K562 treated with DMSO at 1 percent for 24 hours (cell line): ENCODE results near the gene CD151. TPM values are rescaled to one million over a fixed set of nuclear protein-coding genes. Genes with fewer than 3 reads are reported as not detected.

Experiments used
- total RNA-seq: library from RNA; unstranded; fragments of 300-600 nt; gene quantifications from 2 replicates; pipeline ENCODE4 v1.2.3, GENCODE V29; 2022; ENCODE audit warnings: low read depth; ENCODE audit not compliant: insufficient read depth

The CD151 gene
- 198 and 203 TPM in 2 replicates for total RNA-seq

DNA sequence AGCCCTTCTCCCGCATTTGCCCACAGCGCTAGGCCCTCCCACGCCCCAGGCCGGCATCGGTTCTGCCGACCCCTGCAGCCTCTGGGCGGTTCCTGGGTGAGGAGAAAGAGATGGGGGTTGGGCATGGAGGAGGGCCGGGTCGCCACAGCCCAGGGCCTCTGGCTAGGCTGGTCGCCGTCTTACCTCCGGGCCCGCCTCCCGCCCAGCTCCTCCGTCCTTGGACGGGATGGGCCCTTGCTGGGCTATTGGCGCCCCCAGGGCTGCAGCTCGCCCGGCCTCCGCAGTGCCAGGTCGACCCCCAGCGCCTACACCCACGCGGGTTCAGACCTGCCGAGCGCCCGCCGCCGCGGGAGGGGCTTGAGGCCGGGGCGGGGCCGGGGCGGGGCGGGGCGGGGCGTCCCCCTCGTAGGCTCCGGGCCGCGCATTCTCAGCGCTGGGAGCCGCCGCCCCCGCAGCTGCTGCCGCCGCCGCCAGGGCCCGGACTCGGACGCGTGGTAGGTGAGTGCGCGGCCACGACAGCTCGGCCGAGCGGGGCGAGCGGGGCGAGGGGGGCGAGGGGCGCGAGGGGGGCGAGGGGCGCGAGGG is at the start of gene CD151:
Gene CD151 (plus strand): TSS at position 424 of the 585 bp plus-strand sequence. CDS start 3,118 bp downstream, outside the sequence.

DNA sequence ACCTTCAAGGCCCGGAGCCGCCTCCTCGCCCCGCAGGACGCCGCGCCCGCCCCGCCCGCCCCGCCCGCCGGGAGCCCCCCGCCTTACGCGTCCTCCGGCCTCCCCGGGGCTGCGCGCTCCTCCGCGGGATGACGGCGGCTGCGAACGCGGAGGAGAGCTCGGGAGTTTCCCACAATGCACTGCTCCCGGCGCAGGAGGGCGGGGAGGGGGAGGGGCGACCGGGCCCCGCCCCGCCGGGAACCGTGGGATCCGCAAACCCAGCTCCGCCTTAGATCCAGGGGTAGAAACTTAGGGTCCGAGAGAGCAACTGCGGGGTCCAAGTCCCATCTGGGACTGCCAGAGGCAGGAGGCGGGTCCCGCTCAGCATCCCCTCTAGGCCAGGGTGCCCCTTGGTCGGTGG is 42.8 kb upstream of the CD151 start, which contains the start of gene CEND1:
Gene CEND1 (minus strand): TSS at position 148 of the 400 bp plus-strand sequence. CDS start 1,514 bp downstream, outside the sequence.

DNA sequence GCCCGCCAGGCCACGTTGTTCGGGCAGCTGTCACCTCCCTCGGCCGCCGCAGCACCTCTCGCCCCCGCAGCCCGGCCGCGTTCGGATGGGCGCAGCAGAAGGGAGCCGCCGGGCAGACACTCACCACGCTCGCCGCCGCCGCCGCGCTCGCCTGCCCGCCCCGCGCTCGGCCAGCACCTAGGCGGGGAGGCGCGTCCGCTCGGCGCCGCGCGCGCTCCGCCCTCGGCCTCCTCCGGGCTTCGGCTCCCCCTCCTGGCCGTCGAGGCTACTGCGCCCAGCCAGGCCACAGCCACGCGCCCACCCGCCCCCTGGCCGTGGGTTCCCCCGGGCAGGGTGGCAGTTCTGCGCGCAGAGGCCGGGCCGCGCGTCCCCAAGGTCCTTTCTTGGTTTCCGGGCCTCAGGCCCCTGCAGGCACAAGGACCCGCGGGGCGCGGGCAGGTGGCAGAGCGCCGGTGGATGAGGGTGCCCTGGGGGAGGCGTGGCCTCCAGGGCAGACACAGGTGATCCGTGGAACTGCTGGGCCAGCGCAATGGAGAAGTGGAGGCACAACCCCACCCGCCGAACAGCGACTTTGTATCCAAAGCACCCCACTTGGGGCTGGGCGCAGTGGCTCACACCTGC is 34.5 kb upstream of the CD151 start, which contains the start of gene SLC25A22:
Gene SLC25A22 (minus strand): TSS at position 189 of the 621 bp plus-strand sequence. CDS start 3,275 bp downstream, outside the sequence.

DNA sequence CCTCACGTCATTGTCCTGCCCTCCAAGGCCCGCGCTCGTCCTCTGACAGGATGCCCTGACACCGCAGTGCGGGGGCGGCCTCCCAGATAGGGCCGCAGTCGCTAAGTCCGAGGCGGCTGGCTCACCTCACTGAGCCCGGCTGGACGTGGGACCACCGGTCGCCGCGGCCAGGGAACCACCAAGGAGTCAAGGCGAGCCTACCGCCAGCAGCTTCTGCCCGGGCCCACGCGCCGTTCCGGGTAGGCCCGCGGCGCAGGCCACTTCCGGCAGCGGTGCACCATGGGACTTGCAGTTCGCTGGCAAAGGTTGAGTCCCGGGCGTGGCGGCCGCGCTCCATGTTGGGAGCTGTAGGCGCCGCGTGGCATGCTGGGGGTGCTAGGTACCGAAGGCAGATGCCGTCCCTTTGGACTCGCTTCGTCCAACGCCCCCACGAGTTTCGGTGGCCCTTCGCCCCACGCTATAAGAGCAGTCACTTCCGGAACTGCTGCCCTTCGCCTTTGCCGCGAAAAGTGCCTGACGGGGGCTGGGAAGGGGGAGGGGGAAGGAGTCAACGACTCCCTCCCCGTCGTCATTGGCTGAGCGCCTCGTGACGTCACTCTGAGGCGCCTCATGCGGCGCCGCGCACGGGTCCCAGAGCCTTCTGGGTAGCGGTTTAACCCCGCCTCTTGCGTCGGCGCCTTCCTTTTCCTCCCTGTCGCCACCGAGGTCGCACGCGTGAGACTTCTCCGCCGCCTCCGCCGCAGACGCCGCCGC is 23.3 kb upstream of the CD151 start, which contains the start of gene RPLP2:
Gene RPLP2 (plus strand): TSS at position 681 of the 753 bp plus-strand sequence. CDS start 268 bp downstream, outside the sequence.

DNA sequence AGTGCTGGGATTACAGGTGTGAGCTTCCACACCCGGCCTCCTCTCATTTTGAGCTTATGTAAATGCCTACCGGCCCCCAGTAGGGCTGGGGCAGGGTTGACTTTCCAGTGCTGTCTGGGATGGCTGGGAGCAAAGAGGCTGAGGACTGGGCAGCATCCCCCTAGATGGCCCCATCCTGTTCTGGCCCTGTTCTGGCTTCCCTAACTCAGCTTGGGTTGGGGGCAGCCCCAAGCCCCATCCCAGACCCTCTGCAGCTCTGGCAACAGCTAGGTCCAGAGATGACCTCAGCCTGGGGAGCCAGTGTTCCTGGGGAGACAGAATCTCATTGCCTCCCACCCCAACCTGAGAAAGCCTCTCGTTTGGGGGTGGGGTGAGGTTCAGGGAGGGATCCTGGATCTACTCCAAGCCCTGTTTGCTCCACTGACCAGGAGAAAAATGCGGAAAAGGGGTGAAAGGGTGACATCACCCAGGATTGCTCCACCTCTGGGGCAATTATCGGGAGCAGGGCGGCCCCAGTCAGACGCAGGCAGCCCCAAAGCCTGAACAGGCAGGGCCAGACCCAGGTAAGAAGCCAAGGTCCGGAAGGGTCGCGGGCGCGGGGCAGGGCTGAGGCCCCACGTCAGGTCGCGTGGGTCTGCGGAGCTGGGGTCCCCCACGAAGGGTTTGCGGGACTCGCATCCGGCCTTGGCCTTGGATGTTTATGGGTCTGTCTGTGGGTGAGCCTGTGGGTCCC is 14.2 kb upstream of the CD151 start, which contains the start of gene PNPLA2:
Gene PNPLA2 (plus strand): TSS at position 519 of the 733 bp plus-strand sequence. CDS start 805 bp downstream, outside the sequence.

DNA sequence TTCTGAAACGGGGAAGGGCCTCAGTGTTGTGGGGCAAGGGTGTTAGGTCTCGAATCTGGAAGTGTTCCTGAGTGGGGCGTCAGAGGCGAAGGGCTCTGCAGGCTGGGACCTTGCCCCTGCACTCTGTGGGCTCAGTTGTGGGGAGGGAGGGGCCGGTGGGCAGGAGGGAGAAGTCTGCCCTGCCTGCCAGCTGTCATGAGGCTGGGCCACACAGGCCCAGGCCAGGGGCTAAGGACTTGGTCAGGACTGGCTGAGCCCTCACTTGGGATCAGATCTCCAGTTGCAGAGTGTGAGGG is 4.9 kb upstream of the CD151 start, which contains the start of gene CRACR2B:
Gene CRACR2B (plus strand): TSS at position 23 of the 296 bp plus-strand sequence. CDS start 689 bp downstream, outside the sequence.

DNA sequence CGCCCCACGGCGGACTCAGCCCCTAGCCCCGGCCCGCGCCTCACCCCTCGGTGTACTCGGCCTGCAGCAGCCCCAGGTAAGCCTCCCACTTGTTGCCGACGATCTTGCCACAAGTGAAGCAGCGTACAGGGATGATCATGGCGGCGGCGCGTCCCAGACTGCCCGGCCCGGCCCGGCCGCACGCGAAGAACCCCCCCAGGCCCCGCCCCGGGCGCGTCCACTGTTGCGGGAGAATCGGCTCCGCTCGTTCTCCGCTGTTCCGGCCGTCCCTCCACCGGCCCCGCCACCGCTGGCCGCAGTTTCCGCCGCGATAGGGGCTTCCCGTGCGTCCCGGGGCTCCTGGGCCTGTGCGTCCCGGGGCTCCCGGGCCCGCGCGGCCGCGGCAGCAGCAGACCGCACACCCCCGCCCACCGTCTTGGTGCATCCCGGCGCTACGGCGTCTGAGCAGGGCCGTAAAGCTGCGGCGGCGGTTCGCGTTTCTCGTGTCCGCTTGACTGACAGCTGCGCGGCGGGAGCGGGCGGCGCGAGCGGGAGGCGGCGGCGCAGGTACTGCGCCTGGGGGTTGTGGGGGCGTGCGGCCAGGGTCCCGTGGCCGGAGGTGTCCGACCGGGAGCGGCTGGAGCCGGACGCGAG is 9.7 kb downstream of the CD151 start, which contains the start of the genes POLR2L and TSPAN4:
Gene POLR2L (minus strand): TSS at position 160 of the 633 bp plus-strand sequence. CDS start 21 bp downstream, at position 139.
Gene TSPAN4 (plus strand): TSS at position 483 of the 633 bp plus-strand sequence. CDS start 7,453 bp downstream, outside the sequence.

Other genes starting within 250 kb of the CD151 start
- gene IRF7, start 217.0 kb upstream of the CD151 start, total RNA-seq = 52.2 and 58.6 TPM in 2 replicates
- 0.25 and 0.28 TPM in 2 replicates for gene CDHR5, start 208.0 kb upstream of the CD151 start, total RNA-seq
- gene SCT, start 205.8 kb upstream of the CD151 start, total RNA-seq = not detected in 2 replicates
- gene DRD4, start 195.7 kb upstream of the CD151 start, total RNA-seq = 1.0 and 1.1 TPM in 2 replicates
- gene DEAF1, start 137.7 kb upstream of the CD151 start, total RNA-seq = 87.3 and 88.1 TPM in 2 replicates
- 21.3 and 25.2 TPM in 2 replicates for gene TMEM80, start 137.1 kb upstream of the CD151 start, total RNA-seq
- 7.8 and 11.6 TPM in 2 replicates for gene EPS8L2, start 126.7 kb upstream of the CD151 start, total RNA-seq
- 501 and 539 TPM in 2 replicates for gene TALDO1, start 85.5 kb upstream of the CD151 start, total RNA-seq
- gene GATD1, start 55.5 kb upstream of the CD151 start, total RNA-seq = 71.7 and 110 TPM in 2 replicates
- gene CEND1, start 42.9 kb upstream of the CD151 start, total RNA-seq = 1.6 TPM in 1 of 2 replicates, not detected in the other
- 35.7 and 42.0 TPM in 2 replicates for gene SLC25A22, start 34.7 kb upstream of the CD151 start, total RNA-seq
- 29.6 and 32.0 TPM in 2 replicates for gene PIDD1, start 27.7 kb upstream of the CD151 start, total RNA-seq
- gene RPLP2, start 23.0 kb upstream of the CD151 start, total RNA-seq = 1,895 and 1,983 TPM in 2 replicates
- 201 and 202 TPM in 2 replicates for gene PNPLA2, start 14.0 kb upstream of the CD151 start, total RNA-seq
- gene CRACR2B, start 5.0 kb upstream of the CD151 start, total RNA-seq = 35.3 and 36.8 TPM in 2 replicates
- gene POLR2L, start 9.6 kb downstream of the CD151 start, total RNA-seq = 74.9 and 76.7 TPM in 2 replicates
- 17.2 and 27.2 TPM in 2 replicates for gene TSPAN4, start 9.9 kb downstream of the CD151 start, total RNA-seq
- gene CHID1, start 77.9 kb downstream of the CD151 start, total RNA-seq = 75.4 and 78.7 TPM in 2 replicates
- gene AP2A2, start 92.9 kb downstream of the CD151 start, total RNA-seq = 49.4 and 51.6 TPM in 2 replicates
- not detected in 2 replicates for gene MUC6, start 203.8 kb downstream of the CD151 start, total RNA-seq
- not detected in 2 replicates for gene MUC2, start 241.9 kb downstream of the CD151 start, total RNA-seq